HT-29 (cell line): ENCODE results near the gene ETV2. TPM values are rescaled to one million over a fixed set of nuclear protein-coding genes. Genes with fewer than 3 reads are reported as not detected.
A peak's percentile ranks its signal among the peaks of the same experiment; 100 is the strongest.
"Not testable (repeated sequence)": the region's sequence is repeated elsewhere in the genome, so short reads cannot be mapped to it uniquely, and the experiment has no call there.

Experiments used
- DNase-seq: peaks from one replicate; pipeline ENCODE4 v3.0.0-alpha.2; 2015; ENCODE audit warnings: low spot score
- total RNA-seq: library from RNA; depleted of rRNA; stranded (reverse); fragments of >200 nt; shearing (Covaris generic); gene quantifications from 2 replicates; pipeline ENCODE4 v1.2.3, GENCODE V29; 2014

ETV2 gene
- total RNA-seq, 1 experiment from 2014 or later, result 3.5 TPM

GRCh38 chr19:35628565-35629331 lies 12.8 kb upstream of the ETV2 start, which contains the start of gene RBM42:
Gene RBM42, plus strand, starts transcription at chr19:35629036. Its CDS starts 118 bp downstream, at chr19:35629154.
- DNase-seq, result peak; percentile 100

- peak; percentile 20 for DNase-seq
Measured at GRCh38 chr19:35629332-35629633, 12.3 kb upstream of the ETV2 start.

GRCh38 chr19:35633727-35634440 lies 7.7 kb upstream of the ETV2 start:
- DNase-seq, result no peak

GRCh38 chr19:35636651-35637050 lies 4.9 kb upstream of the ETV2 start:
- no peak for DNase-seq

GRCh38 chr19:35637165-35637564 lies 4.4 kb upstream of the ETV2 start:
- DNase-seq, result no peak

- DNase-seq, result peak; percentile 13
Measured at GRCh38 chr19:35639321-35639639, 2.3 kb upstream of the ETV2 start.

- no peak for DNase-seq
Measured at GRCh38 chr19:35639863-35640262, 1.7 kb upstream of the ETV2 start.

- DNase-seq, result no peak
Measured at GRCh38 chr19:35642312-35642711, 767 bp downstream of the ETV2 start.

GRCh38 chr19:35642798-35643254 lies 1.3 kb downstream of the ETV2 start:
- no peak for DNase-seq

- DNase-seq, result peak; percentile 91
Measured at GRCh38 chr19:35643255-35644205, 2.0 kb downstream of the ETV2 start.

GRCh38 chr19:35644206-35644986 lies 2.9 kb downstream of the ETV2 start:
- peak; percentile 94 for DNase-seq

- DNase-seq, result peak; percentile 66
Measured at GRCh38 chr19:35644987-35645679, 3.6 kb downstream of the ETV2 start.

GRCh38 chr19:35645680-35646511 lies 4.4 kb downstream of the ETV2 start:
- no peak for DNase-seq

- DNase-seq, result peak; percentile 99
Measured at GRCh38 chr19:35648017-35648961, 6.7 kb downstream of the ETV2 start, which contains the start of gene COX6B1. Gene COX6B1, plus strand, starts transcription at chr19:35648323. Its CDS starts 2,921 bp downstream, at chr19:35651244.

- DNase-seq, result no peak
Measured at GRCh38 chr19:35650581-35650980, 9.0 kb downstream of the ETV2 start.

GRCh38 chr19:35654828-35655227 lies 13.3 kb downstream of the ETV2 start:
- not testable (repeated sequence) for DNase-seq

GRCh38 chr19:35655600-35655999 lies 14.1 kb downstream of the ETV2 start:
- no peak for DNase-seq

GRCh38 chr19:35656700-35657099 lies 15.2 kb downstream of the ETV2 start:
- DNase-seq, result no peak
